ENCODE results near the gene TENM4.

Gene TENM4

GRCh38 chr11:79084382-79084781 is 356.4 kb downstream of the TENM4 start:
- DNase-seq (ENCODE audit: low spot score): no peak

GRCh38 chr11:79083352-79083751 is 357.5 kb downstream of the TENM4 start:
- no peak for DNase-seq (ENCODE audit: low spot score)

- no peak for DNase-seq (ENCODE audit: low spot score)
Measured at GRCh38 chr11:79082907-79083306, 357.9 kb downstream of the TENM4 start.

DNA sequence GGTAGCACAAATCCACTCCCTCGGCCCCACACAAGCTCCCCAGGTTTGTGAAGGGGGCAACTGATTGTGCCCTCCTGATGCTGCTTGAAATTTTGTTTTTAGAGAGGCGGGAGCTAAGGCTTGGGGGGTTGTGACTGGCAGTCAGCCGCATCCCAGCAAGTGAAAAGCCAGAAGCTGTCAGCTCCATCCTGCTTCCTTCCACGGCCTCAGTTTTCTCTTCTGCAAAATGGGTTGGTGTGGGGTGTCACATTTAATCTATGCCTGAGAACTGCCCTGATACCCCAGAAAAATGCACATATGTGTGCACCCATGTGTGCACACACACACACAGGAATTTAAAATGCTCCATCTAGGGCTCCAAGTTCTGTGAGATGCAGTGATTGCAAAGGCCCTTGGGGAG is 358.6 kb downstream of the TENM4 start:
- DNase-seq (ENCODE audit: low spot score): no peak

GRCh38 chr11:79081471-79082031 is 359.3 kb downstream of the TENM4 start:
- DNase-seq (ENCODE audit: low spot score): no peak

GRCh38 chr11:79080551-79080950 is 360.3 kb downstream of the TENM4 start:
- DNase-seq (ENCODE audit: low spot score): no peak

DNA sequence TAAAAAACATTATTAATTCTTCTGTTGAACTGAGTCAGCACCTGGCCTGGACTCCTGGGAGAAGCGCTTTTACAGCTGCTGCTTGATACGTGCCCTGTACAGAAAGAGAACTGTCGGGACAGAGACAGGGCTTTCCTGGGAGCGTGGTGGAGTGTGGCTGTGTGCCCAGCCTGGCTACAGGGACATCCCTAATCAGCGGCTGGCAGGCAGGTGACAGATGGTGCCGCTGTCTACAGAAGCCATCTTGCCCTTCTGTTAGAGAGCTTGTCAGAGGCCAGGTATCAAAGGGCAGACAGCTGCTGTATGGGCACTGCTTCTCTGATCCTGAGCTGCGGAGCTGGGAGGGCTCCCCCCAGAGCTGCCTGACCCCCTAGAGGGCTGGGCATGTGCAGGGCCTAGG is 361.8 kb downstream of the TENM4 start:
- no peak for DNase-seq (ENCODE audit: low spot score)

DNA sequence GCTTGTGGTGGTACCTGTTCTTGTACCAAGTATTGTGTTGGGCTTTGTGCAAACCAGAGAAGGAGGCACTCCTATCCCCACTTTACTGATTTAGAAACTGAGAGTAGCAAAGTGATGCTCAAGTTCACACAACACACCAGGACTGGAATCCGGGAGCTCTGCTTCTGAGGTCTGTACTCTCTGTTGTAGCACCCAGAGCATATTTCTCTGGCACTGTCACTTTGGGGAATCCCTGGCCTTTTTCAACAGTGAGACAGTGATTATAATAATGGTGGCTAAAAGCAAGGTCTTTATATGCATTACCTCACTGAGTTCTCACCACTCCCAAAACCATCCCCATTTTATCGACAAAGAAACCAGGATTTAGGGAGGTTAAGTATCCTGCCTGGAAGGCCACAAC is 362.4 kb downstream of the TENM4 start:
- no peak for DNase-seq (ENCODE audit: low spot score)

- DNase-seq (ENCODE audit: low spot score): no peak
Measured at GRCh38 chr11:79077702-79078330, 363.0 kb downstream of the TENM4 start.

DNA sequence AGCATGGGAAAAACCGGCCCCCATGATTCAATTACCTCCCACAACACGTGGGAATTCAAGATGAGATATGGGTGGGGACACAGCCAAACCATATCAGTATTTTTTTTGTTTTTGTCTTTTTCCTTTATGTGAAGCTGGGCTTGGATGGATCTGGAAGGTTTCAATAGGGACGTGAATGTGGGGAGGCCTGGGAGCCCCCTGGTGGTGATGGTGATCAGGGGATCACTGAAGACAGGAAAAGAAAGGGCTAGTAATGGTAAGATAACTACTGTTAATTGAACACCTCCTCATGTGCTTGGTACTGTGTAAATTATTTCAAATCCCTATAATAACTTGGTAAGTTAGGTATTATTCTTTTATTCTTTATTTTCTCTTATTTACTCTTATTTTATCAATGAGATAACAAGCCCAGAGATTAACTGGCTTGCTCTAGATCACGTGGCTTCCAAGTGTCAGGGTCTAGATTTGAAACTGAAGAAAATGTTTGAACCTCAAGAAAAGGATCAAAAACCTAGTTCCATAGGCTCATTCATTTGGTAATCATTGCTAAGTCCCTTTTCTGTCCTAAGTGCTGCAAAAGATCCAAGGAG is 364.2 kb downstream of the TENM4 start:
- peak; percentile 7 for DNase-seq (ENCODE audit: low spot score)

DNA sequence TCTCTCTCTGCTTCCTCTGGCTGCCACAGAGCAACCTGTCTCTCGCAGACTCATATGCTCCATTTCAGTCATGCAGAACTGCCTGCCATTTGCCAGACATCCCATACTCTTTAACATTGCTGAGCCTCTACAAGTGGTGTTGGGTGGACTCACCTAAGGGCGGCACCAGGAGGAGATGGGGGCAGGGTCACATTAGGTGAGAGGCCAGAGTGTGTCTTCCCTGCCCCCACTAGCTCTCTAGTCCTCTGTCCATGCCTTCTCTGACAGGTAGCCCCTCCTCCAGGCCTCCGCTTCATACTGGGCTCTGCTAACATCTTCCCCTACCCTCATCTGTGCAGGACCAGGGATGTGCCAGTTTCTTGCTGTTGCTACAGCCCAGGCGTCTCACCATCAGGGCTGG is 366.3 kb downstream of the TENM4 start:
- DNase-seq (ENCODE audit: low spot score): no peak

GRCh38 chr11:79071190-79071589 is 369.6 kb downstream of the TENM4 start:
- DNase-seq (ENCODE audit: low spot score): no peak

- DNase-seq (ENCODE audit: low spot score): no peak
Measured at GRCh38 chr11:79070518-79070917, 370.3 kb downstream of the TENM4 start.

DNA sequence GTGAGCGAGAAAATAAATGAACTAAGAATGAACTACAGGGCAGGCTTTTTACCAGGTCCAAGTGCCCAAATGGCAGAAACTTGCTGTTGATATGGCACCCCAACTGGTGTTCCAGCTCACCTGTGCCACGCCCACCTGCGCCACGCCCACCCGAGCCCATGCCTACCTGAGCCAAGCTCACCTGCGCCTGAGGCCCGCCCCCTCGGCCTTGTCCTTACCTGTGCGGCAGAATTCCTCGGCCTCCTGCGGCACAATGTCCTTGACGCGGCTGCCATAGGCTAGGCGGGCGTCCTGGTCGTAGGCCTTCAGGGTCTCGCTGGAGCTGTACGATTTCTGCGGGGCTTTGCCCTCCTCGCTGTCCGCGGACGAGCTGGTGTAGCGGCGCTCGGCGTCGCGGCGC is 371.3 kb downstream of the TENM4 start:
- DNase-seq (ENCODE audit: low spot score): no peak

GRCh38 chr11:79068356-79068755 is 372.5 kb downstream of the TENM4 start:
- DNase-seq (ENCODE audit: low spot score): no peak

- DNase-seq (ENCODE audit: low spot score): no peak
Measured at GRCh38 chr11:79067352-79067679, 373.5 kb downstream of the TENM4 start.

- no peak for DNase-seq (ENCODE audit: low spot score)
Measured at GRCh38 chr11:79066456-79067351, 374.1 kb downstream of the TENM4 start.

DNA sequence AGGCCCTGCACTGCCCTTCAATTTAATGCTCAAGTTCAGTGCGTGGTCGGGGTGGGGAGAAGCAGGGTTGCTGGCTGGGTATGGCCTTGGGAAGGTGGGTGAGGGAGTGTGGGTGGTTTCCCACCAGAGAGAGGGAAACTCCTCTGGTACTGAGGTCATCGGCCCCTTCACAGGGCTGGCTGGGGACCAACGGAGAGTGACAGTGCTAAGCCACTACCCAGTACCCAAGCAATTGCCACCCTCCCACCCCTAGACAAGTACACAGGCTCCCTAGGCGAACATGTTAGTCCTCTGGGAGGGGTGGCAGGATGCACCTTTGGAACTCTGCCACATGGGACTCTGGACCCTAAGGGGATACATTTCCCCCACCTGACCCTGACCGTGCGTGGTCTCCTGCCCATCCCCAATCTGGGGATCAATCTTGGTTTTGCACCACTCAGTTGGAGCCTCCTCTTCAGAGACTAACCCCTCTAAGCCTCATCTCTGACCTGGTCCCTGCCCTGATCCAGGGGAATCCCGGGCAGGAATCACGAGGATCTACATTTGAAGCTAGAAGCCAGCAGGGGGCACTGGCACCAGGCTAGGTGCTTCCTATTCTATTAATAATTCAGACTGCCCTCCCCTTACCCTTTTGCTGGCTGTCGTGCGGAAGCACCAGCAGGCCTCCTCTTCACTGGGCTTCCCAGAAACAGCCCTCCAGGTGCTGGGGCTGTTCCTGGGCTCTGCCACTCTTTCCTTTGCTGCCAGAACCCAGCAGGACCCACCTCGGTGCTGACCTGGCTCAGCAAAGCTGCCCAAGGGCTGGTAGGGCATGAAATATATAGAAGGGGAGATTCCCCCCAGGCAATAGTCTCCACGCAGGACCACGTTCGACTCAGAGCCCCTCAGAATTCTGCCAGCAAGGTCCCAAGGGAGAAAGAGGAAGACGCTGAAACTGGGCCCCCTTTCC is 377.7 kb downstream of the TENM4 start:
- DNase-seq (ENCODE audit: low spot score): no peak

- DNase-seq (ENCODE audit: low spot score): no peak
Measured at GRCh38 chr11:79060081-79060953, 380.5 kb downstream of the TENM4 start.

GRCh38 chr11:79059141-79059540 is 381.7 kb downstream of the TENM4 start:
- DNase-seq (ENCODE audit: low spot score): no peak
